PC-9 (cell line): ENCODE measurements around the gene SERTM1.

Experiments
- CTCF ChIP-seq: fragments of 200-600 bp; sonication (generic); conservative IDR thresholded peaks from 2 replicates; pipeline ENCODE4 v1.6.1; 2017; ENCODE audit warnings: mixed run types, antibody characterized with exemption, mild to moderate bottlenecking, moderate library complexity
- EZH2 ChIP-seq: fragments of 200-600 bp; sonication (generic); IDR thresholded peaks from 2 replicates; pipeline ENCODE4 v1.8.0; 2017; ENCODE audit warnings: antibody characterized with exemption, low read depth

GRCh38 chr13:36680913-36681312 is 7.1 kb downstream of the SERTM1 start:
- TF ChIP-seq EZH2 (no peak), CTCF (no peak)
